Vagina (tissue), 2 donors: ENCODE results near the gene GAREM1. TPM values are rescaled to one million over a fixed set of nuclear protein-coding genes. Genes with fewer than 3 reads are reported as not detected.

Experiments used
- DNase-seq, 2 donors: peaks; one replicate each; pipeline ENCODE4 v3.0.0-alpha.2; 2017; ENCODE audit errors: extremely low spot score in 2 of 2
- H3K27ac ChIP-seq: fragments of 200-600 bp; sonication (generic); one replicate; pipeline ENCODE4 v1.5.1; 2019
- H3K27me3 ChIP-seq: fragments of 200-600 bp; sonication (generic); one replicate; pipeline ENCODE4 v1.5.1; 2019
- H3K36me3 ChIP-seq, 2 donors: fragments of 200-600 bp; sonication (generic); one replicate each; pipeline ENCODE4 v1.5.1; 2017 to 2019
- H3K4me1 ChIP-seq: fragments of 200-600 bp; sonication (generic); one replicate; pipeline ENCODE4 v1.5.1; 2019
- H3K4me3 ChIP-seq, 2 donors: fragments of 200-600 bp; sonication (generic); 1 replicate in 1 of 2; 2 replicates in 1 of 2; pipeline ENCODE4 v1.5.1; 2016 to 2019
- H3K9me3 ChIP-seq: fragments of 200-600 bp; sonication (generic); one replicate; pipeline ENCODE4 v1.5.1; 2019
- POLR2A ChIP-seq, 2 donors: fragments of 450-650 bp; IDR thresholded peaks; one replicate each; pipeline ENCODE4 v1.6.1; 2017; ENCODE audit warnings: antibody characterized with exemption in 2 of 2, mild to moderate bottlenecking in 2 of 2, moderate library complexity in 2 of 2
- POLR2AphosphoS5 ChIP-seq, 2 donors: sonication (generic); formaldehyde crosslinking; IDR thresholded peaks; one replicate each; pipeline ENCODE4 v1.9.0; 2017; ENCODE audit warnings: antibody characterized with exemption in 2 of 2, mild to moderate bottlenecking in 2 of 2, low read depth in 1 of 2; ENCODE audit not compliant: insufficient read depth in 1 of 2
- intact Hi-C: fragments of 100-400 bp; cut with DNase I; formaldehyde crosslinking; loops from one replicate; pipeline ENCODE4 v1.15.1; 2023
- total RNA-seq: library from RNA; depleted of rRNA; stranded (reverse); fragments of >200 nt; gene quantifications from one replicate; pipeline ENCODE4 v1.2.3, GENCODE V29; 2016
- TF ChIP-seq, protein P1 (sequence below), 3 experiments: fragments of 450-650 bp in 2 of 3; fragments of 200-600 bp in 1 of 3; sonication (generic) in 1 of 3; IDR thresholded peaks; one replicate each; pipeline ENCODE4 v1.5.1; 2017 to 2019; ENCODE audit warnings: antibody characterized with exemption in 3 of 3, mild to moderate bottlenecking in 2 of 3, moderate library complexity in 2 of 3

The GAREM1 gene
- total RNA-seq, 1 donor from 2014 or later, result 15.7 TPM

DNA sequence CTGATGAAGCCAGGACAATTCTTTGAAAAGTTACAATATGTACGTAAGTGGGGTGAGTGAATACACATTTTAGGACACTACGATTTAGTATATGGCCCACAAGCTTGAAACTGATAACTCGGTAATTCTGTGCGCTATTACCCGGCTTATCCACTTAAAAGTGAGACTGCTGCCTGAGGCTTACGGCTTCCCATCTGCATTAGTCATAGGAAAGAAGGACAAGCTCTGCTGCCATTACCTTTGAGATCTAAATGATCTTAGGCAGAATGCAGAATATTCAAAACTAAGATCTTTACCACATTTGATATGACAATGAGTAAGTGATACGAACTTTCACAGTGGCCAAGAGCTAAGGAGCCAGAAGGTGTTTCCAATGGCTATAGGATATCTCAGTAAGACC is 133.3 kb downstream of the GAREM1 start:
- Histone ChIP-seq H3K27ac (no peak overlapping the region), H3K36me3 (no peaks in the 10 kb centered on the region), H3K27me3 (no peaks in the 10 kb centered on the region), H3K4me1 (no peaks in the 10 kb centered on the region), H3K9me3 (no peaks in the 10 kb centered on the region), H3K4me3 (no peak overlapping the region)
- no peak for TF ChIP-seq POLR2A (IDR thresholded peaks at IDR 0.05)
- TF ChIP-seq, protein P1, sequence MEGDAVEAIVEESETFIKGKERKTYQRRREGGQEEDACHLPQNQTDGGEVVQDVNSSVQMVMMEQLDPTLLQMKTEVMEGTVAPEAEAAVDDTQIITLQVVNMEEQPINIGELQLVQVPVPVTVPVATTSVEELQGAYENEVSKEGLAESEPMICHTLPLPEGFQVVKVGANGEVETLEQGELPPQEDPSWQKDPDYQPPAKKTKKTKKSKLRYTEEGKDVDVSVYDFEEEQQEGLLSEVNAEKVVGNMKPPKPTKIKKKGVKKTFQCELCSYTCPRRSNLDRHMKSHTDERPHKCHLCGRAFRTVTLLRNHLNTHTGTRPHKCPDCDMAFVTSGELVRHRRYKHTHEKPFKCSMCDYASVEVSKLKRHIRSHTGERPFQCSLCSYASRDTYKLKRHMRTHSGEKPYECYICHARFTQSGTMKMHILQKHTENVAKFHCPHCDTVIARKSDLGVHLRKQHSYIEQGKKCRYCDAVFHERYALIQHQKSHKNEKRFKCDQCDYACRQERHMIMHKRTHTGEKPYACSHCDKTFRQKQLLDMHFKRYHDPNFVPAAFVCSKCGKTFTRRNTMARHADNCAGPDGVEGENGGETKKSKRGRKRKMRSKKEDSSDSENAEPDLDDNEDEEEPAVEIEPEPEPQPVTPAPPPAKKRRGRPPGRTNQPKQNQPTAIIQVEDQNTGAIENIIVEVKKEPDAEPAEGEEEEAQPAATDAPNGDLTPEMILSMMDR (IDR thresholded peaks at IDR 0.05), result no peak
- TF ChIP-seq POLR2AphosphoS5 (IDR thresholded peaks at IDR 0.05; ENCODE audit: insufficient read depth in 1 of 2, low read depth in 1 of 2), result no peak
- no peak for DNase-seq
- intact Hi-C loops, result no loop called here

DNA sequence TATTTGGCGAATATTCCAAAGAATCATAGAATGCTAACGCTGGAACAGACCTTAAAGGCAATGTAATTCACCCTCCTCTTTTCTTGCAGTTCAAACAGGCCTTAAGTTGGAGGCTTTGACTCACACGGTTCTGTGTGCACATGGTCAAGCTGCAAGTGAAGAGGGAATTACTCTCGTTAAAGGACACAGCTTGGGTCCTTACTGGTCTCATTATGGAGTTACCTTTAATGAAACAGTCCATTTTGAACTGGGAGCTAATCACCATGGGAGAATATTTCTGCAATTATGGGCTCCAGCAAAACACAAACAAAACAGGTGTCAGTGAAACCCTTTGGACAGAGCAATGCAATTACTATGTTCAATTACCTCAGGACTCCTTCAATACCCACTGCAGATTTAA is 135.5 kb downstream of the GAREM1 start:
- TF ChIP-seq, protein P1 (IDR thresholded peaks at IDR 0.05), result no peak
- TF ChIP-seq POLR2AphosphoS5 (IDR thresholded peaks at IDR 0.05; ENCODE audit: insufficient read depth in 1 of 2, low read depth in 1 of 2) (no peak), POLR2A (IDR thresholded peaks at IDR 0.05) (no peak)
- Histone ChIP-seq H3K4me1 (no peaks in the 10 kb centered on the region), H3K36me3 (no peaks in the 10 kb centered on the region), H3K27ac (no peak overlapping the region), H3K4me3 (no peak overlapping the region), H3K27me3 (no peaks in the 10 kb centered on the region), H3K9me3 (no peaks in the 10 kb centered on the region)
- intact Hi-C loops, result no loop called here
- DNase-seq, result no peak

DNA sequence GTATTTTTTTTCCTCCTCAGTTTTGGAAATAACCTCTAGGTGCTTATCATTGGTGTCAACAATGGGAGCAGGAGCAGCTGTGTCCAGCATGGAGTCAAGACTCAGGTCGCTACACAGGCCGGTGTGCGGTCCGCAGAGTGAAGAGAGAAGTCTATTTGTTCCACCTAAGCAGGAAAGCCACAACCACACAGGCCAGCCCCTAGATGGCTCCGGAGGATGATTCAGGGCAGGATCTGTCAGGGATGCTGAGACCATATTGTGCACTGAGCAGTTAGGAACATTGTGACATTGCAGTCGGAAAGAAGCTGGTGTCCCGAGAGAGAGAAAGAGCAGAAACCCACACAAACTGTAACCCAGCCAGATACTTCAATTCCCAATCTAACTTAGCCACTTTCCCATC is 136.9 kb downstream of the GAREM1 start:
- Histone ChIP-seq H3K9me3 (no peaks in the 10 kb centered on the region), H3K27ac (no peak overlapping the region), H3K4me1 (no peaks in the 10 kb centered on the region), H3K27me3 (no peaks in the 10 kb centered on the region), H3K4me3 (no peak overlapping the region), H3K36me3 (no peaks in the 10 kb centered on the region)
- no peak for DNase-seq
- TF ChIP-seq POLR2AphosphoS5 (IDR thresholded peaks at IDR 0.05; ENCODE audit: insufficient read depth in 1 of 2, low read depth in 1 of 2) (no peak), POLR2A (IDR thresholded peaks at IDR 0.05) (no peak)
- TF ChIP-seq, protein P1 (IDR thresholded peaks at IDR 0.05), result no peak
- intact Hi-C loops, result no loop called here

GRCh38 chr18:32332708-32333107 is 138.0 kb downstream of the GAREM1 start:
- H3K4me1 ChIP-seq, result no peaks in the 10 kb centered on the region
- no peaks in the 10 kb centered on the region for H3K27me3 ChIP-seq
- no peaks in the 10 kb centered on the region for H3K36me3 ChIP-seq
- TF ChIP-seq, protein P1 (IDR thresholded peaks at IDR 0.05), result no peak
- TF ChIP-seq POLR2A (IDR thresholded peaks at IDR 0.05), result no peak
- no peak for TF ChIP-seq POLR2AphosphoS5 (IDR thresholded peaks at IDR 0.05; ENCODE audit: insufficient read depth in 1 of 2, low read depth in 1 of 2)
- no peak overlapping the region for H3K4me3 ChIP-seq
- no peaks in the 10 kb centered on the region for H3K9me3 ChIP-seq
- intact Hi-C loops, result no loop called here
- no peak overlapping the region for H3K27ac ChIP-seq
- no peak for DNase-seq

- H3K36me3 ChIP-seq, result no peaks in the 10 kb centered on the region
- H3K4me3 ChIP-seq, result no peak overlapping the region
- H3K4me1 ChIP-seq, result peaks cover 23% of the 10 kb centered on the region
- intact Hi-C loops, result no loop called here
- no peak for DNase-seq
- no peak overlapping the region for H3K27ac ChIP-seq
- H3K27me3 ChIP-seq, result no peaks in the 10 kb centered on the region
- TF ChIP-seq, protein P1 (IDR thresholded peaks at IDR 0.05), result no peak
- TF ChIP-seq POLR2A (IDR thresholded peaks at IDR 0.05), result no peak
- no peak for TF ChIP-seq POLR2AphosphoS5 (IDR thresholded peaks at IDR 0.05; ENCODE audit: insufficient read depth in 1 of 2, low read depth in 1 of 2)
- no peaks in the 10 kb centered on the region for H3K9me3 ChIP-seq
Observed at GRCh38 chr18:32328974-32329373, 141.7 kb downstream of the GAREM1 start.
